IPS-20b (cell line): Measurements from ENCODE around the gene DUS1L.
A peak's percentile ranks its signal among the peaks of the same experiment; 100 is the strongest.

Experiments used
- H3K27ac ChIP-seq: one replicate; pipeline ENCODE4 v1.5.1; 2013; ENCODE audit warnings: low read length
- H3K27me3 ChIP-seq: 2 replicates; pipeline ENCODE4 v1.6.1; 2013; ENCODE audit warnings: mild to moderate bottlenecking, low read length, inconsistent platforms; ENCODE audit not compliant: insufficient read depth
- H3K36me3 ChIP-seq: 2 replicates; pipeline ENCODE4 v1.6.1; 2013; ENCODE audit warnings: low read depth, mild to moderate bottlenecking, inconsistent platforms, low read length, moderate library complexity; ENCODE audit not compliant: insufficient read depth
- H3K4me1 ChIP-seq: 2 replicates; pipeline ENCODE4 v1.6.1; 2013; ENCODE audit warnings: mild to moderate bottlenecking, control low read depth, inconsistent platforms, low read length, moderate library complexity; ENCODE audit not compliant: insufficient read depth
- H3K4me3 ChIP-seq: 2 replicates; pipeline ENCODE4 v1.5.1; 2013; ENCODE audit warnings: mild to moderate bottlenecking, low read length, inconsistent platforms
- H3K9ac ChIP-seq: 2 replicates; pipeline ENCODE4 v1.6.1; 2013; ENCODE audit warnings: low read depth, mild to moderate bottlenecking, inconsistent platforms, low read length, moderate library complexity
- H3K9me3 ChIP-seq: 2 replicates; pipeline ENCODE4 v1.6.1; 2013; ENCODE audit warnings: mild to moderate bottlenecking, low read depth, low read length, inconsistent platforms; ENCODE audit not compliant: insufficient read depth

The DUS1L gene

DNA sequence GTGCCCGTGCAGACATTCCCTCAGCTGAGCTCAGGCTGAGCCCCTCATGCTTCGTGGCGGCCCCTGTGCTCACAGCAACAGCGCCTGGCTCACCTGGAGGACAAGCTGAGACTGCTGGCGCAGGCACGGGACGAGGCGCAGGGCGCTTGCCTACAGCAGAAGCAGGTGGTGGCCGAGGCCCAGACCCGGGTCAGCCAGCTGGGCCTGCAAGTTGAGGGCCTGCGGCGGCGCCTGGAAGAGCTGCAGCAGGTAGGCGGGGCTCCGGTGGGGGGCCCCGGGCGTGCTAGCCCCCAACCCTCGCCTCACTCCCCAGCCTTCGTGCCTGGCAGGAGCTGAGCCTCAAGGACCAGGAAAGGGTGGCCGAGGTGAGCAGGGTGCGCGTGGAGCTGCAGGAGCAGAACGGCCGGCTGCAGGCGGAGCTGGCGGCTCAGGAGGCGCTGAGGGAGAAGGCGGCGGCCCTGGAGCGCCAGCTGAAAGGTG lies 35.6 kb downstream of the DUS1L start:
- peaks cover 3% of the 10 kb centered on the region; the same call in 1 of the 2 replicates for H3K4me1 ChIP-seq
- H3K9me3 ChIP-seq = no peaks in the 10 kb centered on the region
- H3K4me3 ChIP-seq = no peak overlapping the region
- H3K9ac ChIP-seq = no peak overlapping the region
- H3K27ac ChIP-seq = no peak overlapping the region
- H3K27me3 ChIP-seq = no peaks in the 10 kb centered on the region
- 0 out of 2 replicates have a peak, but pooled peaks cover 1% of the 10 kb centered on the region for H3K36me3 ChIP-seq

DNA sequence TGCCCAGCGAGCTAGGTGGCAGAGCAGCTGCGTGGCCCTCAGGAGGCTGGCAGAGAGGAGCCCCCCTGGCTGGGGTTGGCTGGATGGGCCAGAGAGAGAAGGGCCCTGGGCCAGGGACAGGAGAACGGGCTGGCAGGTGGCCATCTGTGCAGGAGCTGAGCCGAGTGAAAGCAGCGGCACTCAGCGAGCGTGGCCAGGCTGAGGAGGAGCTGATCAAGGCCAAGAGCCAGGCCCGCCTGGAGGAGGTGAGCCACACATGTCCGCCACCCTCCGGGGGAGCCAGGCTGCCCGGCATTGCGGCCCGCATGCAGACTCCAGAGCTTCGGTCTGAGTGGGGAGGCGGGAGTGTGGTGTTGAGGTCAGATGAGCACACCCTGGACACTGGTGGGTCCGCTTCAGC lies 36.2 kb downstream of the DUS1L start:
- Histone ChIP-seq H3K4me3 (no peak overlapping the region), H3K27me3 (no peaks in the 10 kb centered on the region), H3K36me3 (no peaks in the 10 kb centered on the region), H3K27ac (no peak overlapping the region), H3K4me1 (peaks cover 3% of the 10 kb centered on the region; the same call in 1 of the 2 replicates), H3K9ac (no peak overlapping the region), H3K9me3 (no peaks in the 10 kb centered on the region)

DNA sequence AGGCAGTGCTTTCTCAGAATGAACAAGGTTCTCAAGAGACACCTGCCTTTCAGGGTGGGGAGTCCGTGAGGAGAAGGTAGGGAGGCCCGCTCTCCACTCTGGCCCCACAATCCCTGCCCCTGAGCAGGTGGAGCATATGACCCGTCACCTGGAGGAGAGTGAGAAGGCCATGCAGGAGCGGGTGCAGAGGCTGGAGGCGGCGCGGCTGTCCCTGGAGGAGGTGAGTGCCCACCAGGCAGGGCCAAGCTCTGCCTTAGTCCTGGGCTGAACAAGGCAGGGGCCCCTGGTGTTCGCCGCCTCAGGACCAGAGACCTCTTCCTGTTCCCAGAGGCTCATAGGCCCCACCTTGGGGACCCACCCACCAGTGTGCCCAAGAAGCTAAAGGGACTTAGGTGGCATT lies 36.6 kb downstream of the DUS1L start:
- Histone ChIP-seq H3K27ac (no peak overlapping the region), H3K4me3 (no peak overlapping the region), H3K9me3 (no peaks in the 10 kb centered on the region), H3K9ac (no peak overlapping the region), H3K36me3 (no peaks in the 10 kb centered on the region), H3K27me3 (no peaks in the 10 kb centered on the region), H3K4me1 (peaks cover 3% of the 10 kb centered on the region; the same call in 1 of the 2 replicates)

DNA sequence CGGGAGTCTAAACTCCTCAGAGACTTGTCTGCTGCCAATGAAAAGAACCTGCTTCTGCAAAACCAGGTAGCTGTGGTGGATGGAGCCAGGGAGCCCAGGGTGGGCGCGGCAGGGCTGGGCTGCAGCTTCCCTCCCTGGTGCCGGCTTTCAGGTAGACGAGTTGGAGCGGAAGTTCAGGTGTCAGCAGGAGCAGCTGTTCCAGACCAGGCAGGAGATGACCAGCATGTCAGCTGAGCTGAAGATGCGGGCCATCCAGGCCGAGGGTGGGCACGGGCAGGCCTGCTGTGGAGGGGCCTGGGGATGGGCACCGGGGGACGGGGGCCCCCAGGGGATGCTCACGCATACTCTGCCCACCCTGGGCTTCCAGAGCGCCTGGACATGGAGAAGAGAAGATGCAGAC lies 37.4 kb downstream of the DUS1L start:
- Histone ChIP-seq H3K4me1 (peaks cover 3% of the 10 kb centered on the region; the same call in 1 of the 2 replicates), H3K27me3 (no peaks in the 10 kb centered on the region), H3K9ac (no peak overlapping the region), H3K27ac (no peak overlapping the region), H3K9me3 (no peaks in the 10 kb centered on the region), H3K36me3 (no peaks in the 10 kb centered on the region), H3K4me3 (no peak overlapping the region)

DNA sequence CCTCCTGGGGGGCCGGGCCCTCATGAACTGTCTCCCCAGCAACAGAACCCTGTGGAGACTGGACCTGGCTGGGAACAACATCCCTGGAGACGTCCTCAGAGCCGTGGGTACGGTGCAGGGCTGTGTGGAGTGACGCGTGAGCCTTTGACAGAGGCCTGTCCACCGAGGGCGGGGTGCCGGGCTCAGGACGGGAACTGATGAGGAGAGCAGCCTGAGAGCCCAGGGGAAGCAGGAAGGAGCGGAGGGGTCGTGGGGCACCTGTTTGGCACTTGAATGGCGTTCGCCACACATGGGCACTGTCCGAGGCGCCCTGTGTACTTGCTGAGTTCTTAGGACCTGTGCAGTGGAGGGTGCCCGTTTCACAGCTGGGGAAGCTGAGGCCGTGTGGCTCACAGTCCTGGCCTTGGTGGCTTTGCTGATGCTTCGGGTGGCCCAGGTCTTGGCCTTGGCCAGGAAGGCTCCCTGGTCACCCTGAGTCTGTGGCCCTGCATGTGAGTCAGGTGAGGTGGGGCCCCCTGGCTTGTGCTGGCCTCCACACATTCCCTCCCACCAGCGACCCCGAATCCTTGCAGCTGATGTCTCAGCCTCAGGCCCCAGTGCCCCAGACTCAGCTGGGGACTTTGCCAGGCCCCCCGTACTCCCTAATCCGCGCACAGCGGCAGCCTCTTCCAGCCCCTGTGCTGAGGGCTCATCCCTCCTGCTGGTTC lies 40.0 kb downstream of the DUS1L start:
- peaks cover 3% of the 10 kb centered on the region; the same call in 1 of the 2 replicates for H3K4me1 ChIP-seq
- H3K27me3 ChIP-seq = no peaks in the 10 kb centered on the region
- no peak overlapping the region for H3K4me3 ChIP-seq
- H3K9me3 ChIP-seq = no peaks in the 10 kb centered on the region
- no peak overlapping the region for H3K9ac ChIP-seq
- no peak overlapping the region for H3K27ac ChIP-seq
- no peaks in the 10 kb centered on the region for H3K36me3 ChIP-seq

DNA sequence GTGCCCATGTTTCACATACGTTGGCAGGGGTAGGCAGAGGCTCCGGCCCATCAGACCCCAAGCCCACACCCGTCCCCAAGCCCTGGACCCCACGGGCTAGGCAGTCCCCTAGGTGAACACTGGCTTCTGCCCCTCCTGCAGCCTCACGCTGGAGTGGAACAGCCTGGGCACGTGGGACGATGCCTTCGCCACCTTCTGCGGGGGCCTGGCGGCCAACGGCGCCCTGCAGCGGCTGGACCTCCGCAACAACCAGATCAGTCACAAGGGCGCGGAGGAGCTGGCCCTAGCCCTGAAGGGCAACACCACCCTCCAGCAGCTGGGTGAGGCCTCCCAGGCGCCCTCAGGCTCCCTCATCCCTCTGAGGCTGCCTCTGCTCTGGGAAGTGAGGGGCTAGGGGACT lies 40.7 kb downstream of the DUS1L start:
- Histone ChIP-seq H3K4me1 (peaks cover 3% of the 10 kb centered on the region; the same call in 1 of the 2 replicates), H3K27ac (no peak overlapping the region), H3K9me3 (no peaks in the 10 kb centered on the region), H3K4me3 (no peak overlapping the region), H3K27me3 (no peaks in the 10 kb centered on the region), H3K9ac (no peak overlapping the region), H3K36me3 (no peaks in the 10 kb centered on the region)

DNA sequence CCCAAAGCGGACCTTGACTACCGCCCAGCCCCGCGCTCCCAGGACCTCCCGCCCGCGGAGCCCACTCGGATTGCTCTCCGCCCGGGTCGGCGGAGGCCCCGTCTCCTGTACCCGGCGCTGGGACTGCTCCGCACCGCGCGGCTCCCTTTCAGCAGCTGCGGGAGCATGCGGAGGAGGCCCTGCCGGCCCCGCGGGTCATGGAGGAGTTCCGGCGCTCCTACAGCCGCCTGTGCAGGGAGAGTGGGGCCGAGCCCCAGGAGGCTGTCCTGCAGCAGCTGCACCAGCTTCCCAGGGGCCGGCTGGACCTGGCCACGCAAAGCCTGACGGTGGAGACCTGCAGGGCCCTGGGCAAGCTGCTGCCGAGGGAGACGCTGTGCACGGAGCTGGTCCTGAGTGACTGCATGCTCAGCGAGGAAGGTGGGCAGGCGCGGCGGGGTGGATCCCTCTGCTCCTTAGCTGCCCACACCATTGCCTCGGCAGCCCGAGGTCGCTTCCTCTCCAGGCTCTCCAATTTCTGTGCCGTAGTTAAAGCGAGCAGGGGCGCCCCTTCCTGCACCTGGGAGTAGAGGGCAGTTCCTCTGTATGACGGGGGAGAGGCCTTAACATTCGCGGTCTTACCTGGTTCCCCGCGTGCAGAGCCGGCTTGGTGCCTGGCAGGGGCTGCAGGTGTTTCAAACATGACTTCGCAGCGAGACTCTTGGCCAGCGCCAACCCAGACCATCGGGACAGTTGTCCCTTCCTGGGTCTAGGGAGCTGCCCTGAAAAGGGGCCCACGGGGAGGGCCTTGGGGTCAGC lies 42.0 kb downstream of the DUS1L start:
- H3K4me1 ChIP-seq = peaks cover 3% of the 10 kb centered on the region; the same call in 1 of the 2 replicates
- peak overlapping the region; percentile 74; the same call in 1 of the 2 replicates for H3K9ac ChIP-seq
- peak overlapping the region; percentile 84 for H3K4me3 ChIP-seq
- no peaks in the 10 kb centered on the region for H3K27me3 ChIP-seq
- peak overlapping the region; percentile 28 for H3K27ac ChIP-seq
- H3K9me3 ChIP-seq = no peaks in the 10 kb centered on the region
- peaks cover 2% of the 10 kb centered on the region; the same call in 1 of the 2 replicates for H3K36me3 ChIP-seq

DNA sequence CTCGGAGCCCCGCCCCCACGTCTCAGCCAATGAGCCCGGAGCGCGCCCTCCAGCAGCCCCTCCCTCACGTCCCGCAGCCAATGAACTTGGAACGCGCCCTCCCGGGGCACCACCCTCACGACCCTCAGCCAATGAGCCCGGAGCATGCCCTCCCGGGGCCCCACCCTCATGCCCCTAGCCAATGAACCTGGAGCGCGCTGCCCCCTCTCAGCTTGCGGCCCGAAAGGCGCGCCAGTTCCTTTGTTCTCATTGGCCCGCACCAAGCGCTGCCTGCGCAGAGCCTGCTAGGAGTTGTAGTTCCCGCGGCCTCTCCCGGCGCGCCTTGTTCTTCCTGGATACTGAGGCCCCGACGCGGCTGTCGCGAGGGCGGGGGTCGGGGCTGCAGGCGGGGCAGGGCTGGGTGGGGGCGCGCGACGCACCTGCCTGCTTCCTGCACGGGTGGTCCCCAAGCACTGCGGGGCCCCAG lies 42.6 kb downstream of the DUS1L start, which contains the start of gene LRRC45:
Gene LRRC45 (plus strand): TSS at position 325 of the 466 bp plus-strand sequence. CDS start 339 bp downstream, outside the sequence.
- Histone ChIP-seq H3K9ac (peak within 1 kb of the TSS; percentile 90), H3K36me3 (peaks cover 5% of the 10 kb centered on the region; the same call in 1 of the 2 replicates), H3K4me3 (peak within 1 kb of the TSS; percentile 90), H3K27me3 (no peaks in the 10 kb centered on the region), H3K27ac (peak within 1 kb of the TSS; percentile 28), H3K4me1 (peaks cover 3% of the 10 kb centered on the region; the same call in 1 of the 2 replicates), H3K9me3 (no peaks in the 10 kb centered on the region)

DNA sequence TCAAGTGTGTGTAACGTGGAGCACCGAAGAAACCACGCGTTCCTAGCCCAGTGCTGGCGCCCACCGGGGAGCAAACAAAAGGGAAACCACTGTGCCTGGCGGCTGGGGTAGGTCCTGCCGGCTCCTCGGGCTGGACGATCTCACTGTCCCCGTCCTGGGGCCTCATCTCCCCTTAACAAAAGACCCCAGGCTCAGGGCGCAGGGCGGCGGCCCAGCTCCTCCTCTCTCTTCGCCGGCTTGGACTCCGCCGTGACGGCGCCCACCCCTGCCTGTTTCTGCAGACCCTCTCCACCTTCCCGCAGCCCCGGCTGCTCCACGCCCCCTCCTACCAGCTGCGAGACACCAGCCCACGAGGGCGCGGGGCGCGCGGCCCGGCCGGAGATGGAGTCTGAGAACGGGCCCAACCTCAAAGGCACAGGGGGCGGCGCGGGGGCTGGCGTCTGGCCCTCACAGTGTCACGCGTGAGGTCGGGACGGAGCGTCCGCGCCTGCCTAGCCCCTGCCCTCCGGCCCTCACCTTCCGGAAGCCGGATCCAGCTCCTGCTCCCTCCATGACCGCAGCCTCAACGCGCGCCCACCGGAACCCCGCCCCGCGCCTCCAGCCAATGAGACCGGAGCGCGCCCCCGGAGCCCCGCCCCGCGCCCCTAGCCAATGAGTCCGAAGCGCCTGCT lies 43.2 kb downstream of the DUS1L start, which contains the start of gene CENPX:
Gene CENPX (minus strand): TSS at position 569 of the 671 bp plus-strand sequence. CDS start 17 bp downstream, at position 552.
- Histone ChIP-seq H3K27me3 (no peaks in the 10 kb centered on the region), H3K27ac (peak within 1 kb of the TSS; percentile 28), H3K36me3 (peaks cover 5% of the 10 kb centered on the region; the same call in 1 of the 2 replicates), H3K4me3 (peak within 1 kb of the TSS; percentile 90), H3K4me1 (peaks cover 3% of the 10 kb centered on the region), H3K9ac (peak within 1 kb of the TSS; percentile 90), H3K9me3 (no peaks in the 10 kb centered on the region)

DNA sequence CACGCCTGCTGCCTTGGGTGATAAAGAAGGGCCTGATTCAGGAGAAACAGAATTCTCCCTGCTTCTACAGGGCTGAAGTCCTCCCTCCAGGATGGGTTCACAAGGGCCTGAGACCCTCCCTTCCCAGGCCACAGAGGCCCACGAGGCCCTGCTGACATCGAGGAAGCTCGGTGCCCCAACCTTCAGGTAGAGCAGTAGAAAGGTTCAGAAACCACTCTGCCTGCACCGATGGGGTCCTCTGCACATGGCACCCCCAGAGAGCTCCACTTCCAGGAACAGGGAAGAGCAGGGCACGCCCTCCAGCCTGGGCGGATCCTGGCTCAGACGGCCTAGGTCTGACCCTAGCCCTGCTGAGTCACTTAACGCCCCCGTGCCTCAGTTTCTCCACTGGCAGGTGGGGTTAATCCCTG lies 43.7 kb downstream of the DUS1L start:
- Histone ChIP-seq H3K4me3 (peak overlapping the region; percentile 90), H3K36me3 (peaks cover 5% of the 10 kb centered on the region; the same call in 1 of the 2 replicates), H3K9ac (peak overlapping the region; percentile 90), H3K27me3 (no peaks in the 10 kb centered on the region), H3K4me1 (peaks cover 3% of the 10 kb centered on the region), H3K27ac (no peak overlapping the region), H3K9me3 (no peaks in the 10 kb centered on the region)
